Tibial nerve (tissue), 4 donors: ENCODE data around the gene PEX16.

Experiments
- CTCF ChIP-seq, 5 experiments: fragments of 200-600 bp in 3 of 5; fragments of 450-650 bp in 2 of 5; sonication (generic) in 3 of 5; IDR thresholded peaks; one replicate each; pipeline ENCODE4 v1.5.1; 2016 to 2019; ENCODE audit warnings: antibody characterized with exemption in 5 of 5, mild to moderate bottlenecking in 3 of 5, moderate library complexity in 2 of 5
- EP300 ChIP-seq, 2 donors: sonication (generic); formaldehyde crosslinking; IDR thresholded peaks; one replicate each; pipeline ENCODE4 v1.6.1; 2017; ENCODE audit warnings: antibody characterized with exemption in 2 of 2, mild to moderate bottlenecking in 1 of 2
- POLR2A ChIP-seq, 2 donors: fragments of 450-650 bp; IDR thresholded peaks; one replicate each; pipeline ENCODE4 v1.6.1; 2017; ENCODE audit warnings: antibody characterized with exemption in 2 of 2, mild to moderate bottlenecking in 2 of 2, moderate library complexity in 2 of 2

GRCh38 chr11:45959851-45960250, 42.2 kb upstream of the PEX16 start:
- TF ChIP-seq POLR2A (IDR thresholded peaks at IDR 0.05) (no peak), CTCF (IDR thresholded peaks at IDR 0.05) (no peak), EP300 (IDR thresholded peaks at IDR 0.05) (no peak)
